ENCODE results near the gene AFF3. TPM values are rescaled to one million over a fixed set of nuclear protein-coding genes. Genes with fewer than 3 reads are reported as not detected.
"Not testable (repeated sequence)": the region's sequence is repeated elsewhere in the genome, so short reads cannot be mapped to it uniquely, and the experiment has no call there.

Gene AFF3
- total RNA-seq, 1 experiment from 2014 or later: not detected

GRCh38 chr2:99949530-99949929, 192.9 kb downstream of the AFF3 start:
- Mint-ChIP-seq H3K9me3 (ENCODE audit: low read depth, unreplicated experiment) (no peaks in the 10 kb centered on the region), H3K27ac (ENCODE audit: unreplicated experiment) (no peak overlapping the region), H3K4me1 (ENCODE audit: low read depth, unreplicated experiment) (no peaks in the 10 kb centered on the region), H3K4me3 (ENCODE audit: low read depth, unreplicated experiment) (no peak overlapping the region), H3K27me3 (ENCODE audit: unreplicated experiment) (peaks cover 70% of the 10 kb centered on the region), H3K36me3 (ENCODE audit: insufficient read depth, unreplicated experiment) (no peaks in the 10 kb centered on the region)
- DNase-seq: no peak
- intact Hi-C loops (cut with micrococcal nuclease; ENCODE audit: unreplicated experiment): no loop called here
- BruUV-seq (replicated peaks): no TSS peak
- CTCF ChIA-PET: no interaction called here
- TF ChIP-seq CTCF (IDR thresholded peaks at IDR 0.05; ENCODE audit: unreplicated experiment): no peak

GRCh38 chr2:99948010-99948409, 194.4 kb downstream of the AFF3 start:
- no peak for DNase-seq
- CTCF ChIA-PET: no interaction called here
- no peak overlapping the region for H3K4me3 Mint-ChIP-seq (ENCODE audit: low read depth, unreplicated experiment)

GRCh38 chr2:99947366-99947765, 195.0 kb downstream of the AFF3 start:
- BruUV-seq (replicated peaks); CTCF ChIA-PET; DNase-seq; H3K36me3 Mint-ChIP-seq (ENCODE audit: insufficient read depth, unreplicated experiment); H3K4me1 Mint-ChIP-seq (ENCODE audit: low read depth, unreplicated experiment); H3K4me3 Mint-ChIP-seq (ENCODE audit: low read depth, unreplicated experiment); H3K27ac Mint-ChIP-seq (ENCODE audit: unreplicated experiment); intact Hi-C loops (cut with micrococcal nuclease; ENCODE audit: unreplicated experiment); H3K9me3 Mint-ChIP-seq (ENCODE audit: low read depth, unreplicated experiment): not testable (repeated sequence)
- peaks cover 86% of the 10 kb centered on the region for H3K27me3 Mint-ChIP-seq (ENCODE audit: unreplicated experiment)

More at GRCh38 chr2:99948010-99948409, 194.4 kb downstream of the AFF3 start:
- Mint-ChIP-seq H3K27ac (ENCODE audit: unreplicated experiment) (no peak overlapping the region), H3K9me3 (ENCODE audit: low read depth, unreplicated experiment) (no peaks in the 10 kb centered on the region), H3K4me1 (ENCODE audit: low read depth, unreplicated experiment) (no peaks in the 10 kb centered on the region), H3K27me3 (ENCODE audit: unreplicated experiment) (peaks cover 86% of the 10 kb centered on the region), H3K36me3 (ENCODE audit: insufficient read depth, unreplicated experiment) (no peaks in the 10 kb centered on the region)
- TF ChIP-seq CTCF (IDR thresholded peaks at IDR 0.05; ENCODE audit: unreplicated experiment): no peak
- BruUV-seq (replicated peaks): no TSS peak
- intact Hi-C loops (cut with micrococcal nuclease; ENCODE audit: unreplicated experiment): no loop called here

- TF ChIP-seq CTCF (IDR thresholded peaks at IDR 0.05; ENCODE audit: unreplicated experiment): no peak
- CTCF ChIA-PET: no interaction called here
- intact Hi-C loops (cut with micrococcal nuclease; ENCODE audit: unreplicated experiment): no loop called here
- Mint-ChIP-seq H3K4me1 (ENCODE audit: low read depth, unreplicated experiment) (no peaks in the 10 kb centered on the region), H3K27me3 (ENCODE audit: unreplicated experiment) (peaks cover 83% of the 10 kb centered on the region), H3K4me3 (ENCODE audit: low read depth, unreplicated experiment) (no peak overlapping the region), H3K27ac (ENCODE audit: unreplicated experiment) (no peak overlapping the region), H3K9me3 (ENCODE audit: low read depth, unreplicated experiment) (no peaks in the 10 kb centered on the region), H3K36me3 (ENCODE audit: insufficient read depth, unreplicated experiment) (no peaks in the 10 kb centered on the region)
- no peak for DNase-seq
- BruUV-seq (replicated peaks): no TSS peak
These were observed 198.4 kb downstream of the AFF3 start for GRCh38 chr2:99944019-99944418.

- Mint-ChIP-seq H3K27me3 (ENCODE audit: unreplicated experiment) (peaks cover 70% of the 10 kb centered on the region), H3K4me3 (ENCODE audit: low read depth, unreplicated experiment) (no peak overlapping the region), H3K36me3 (ENCODE audit: insufficient read depth, unreplicated experiment) (no peaks in the 10 kb centered on the region), H3K9me3 (ENCODE audit: low read depth, unreplicated experiment) (no peaks in the 10 kb centered on the region), H3K27ac (ENCODE audit: unreplicated experiment) (no peak overlapping the region), H3K4me1 (ENCODE audit: low read depth, unreplicated experiment) (no peaks in the 10 kb centered on the region)
- intact Hi-C loops (cut with micrococcal nuclease; ENCODE audit: unreplicated experiment): no loop called here
- TF ChIP-seq CTCF (IDR thresholded peaks at IDR 0.05; ENCODE audit: unreplicated experiment): no peak
- CTCF ChIA-PET: no interaction called here
- BruUV-seq (replicated peaks): no TSS peak
- DNase-seq: no peak
These were observed 199.6 kb downstream of the AFF3 start for GRCh38 chr2:99942561-99943347.

Measured in Calu3 (cell line).